ENCODE data around the gene STIM2.

- no peak for TF ChIP-seq CTCF (IDR thresholded peaks at IDR 0.05; ENCODE audit: low read length)
- TF ChIP-seq EZH2 (IDR thresholded peaks at IDR 0.05; ENCODE audit: borderline replicate concordance, low read length), result no peak
Observed at GRCh38 chr4:26958925-26959653, 98.4 kb downstream of the STIM2 start.

Data from OCI-LY1 (cell line).